Gastroesophageal sphincter (tissue), 3 donors: ENCODE data around the gene KIDINS220.

Experiments used
- CTCF ChIP-seq, 4 experiments: fragments of 200-600 bp in 2 of 4; fragments of 450-650 bp in 2 of 4; sonication (generic) in 1 of 4; IDR thresholded peaks; one replicate each; pipeline ENCODE4 v1.5.1; 2017 to 2019; ENCODE audit warnings: antibody characterized with exemption in 4 of 4, mild to moderate bottlenecking in 2 of 4, moderate library complexity in 2 of 4
- EP300 ChIP-seq: sonication (generic); formaldehyde crosslinking; IDR thresholded peaks from one replicate; pipeline ENCODE4 v1.6.1; 2017; ENCODE audit warnings: antibody characterized with exemption, mild to moderate bottlenecking
- POLR2A ChIP-seq, 2 donors: fragments of 450-650 bp; IDR thresholded peaks; one replicate each; pipeline ENCODE4 v1.6.1; 2017; ENCODE audit warnings: antibody characterized with exemption in 2 of 2, mild to moderate bottlenecking in 2 of 2, moderate library complexity in 1 of 2
- POLR2AphosphoS5 ChIP-seq: sonication (generic); formaldehyde crosslinking; IDR thresholded peaks from one replicate; pipeline ENCODE4 v1.6.1; 2017; ENCODE audit warnings: antibody characterized with exemption

- TF ChIP-seq CTCF (IDR thresholded peaks at IDR 0.05) (no peak), POLR2A (IDR thresholded peaks at IDR 0.05) (no peak), EP300 (no peak), POLR2AphosphoS5 (no peak)
Observed at GRCh38 chr2:8722986-8723385, 114.4 kb downstream of the KIDINS220 start.
